ENCODE results near the gene CCNJL.

The CCNJL gene

GRCh38 chr5:160293386-160293785 lies 19.0 kb downstream of the CCNJL start:
- no peak for DNase-seq (ENCODE audit: low read depth in 1 of 2, low spot score in 1 of 2)

GRCh38 chr5:160291467-160291866 lies 20.9 kb downstream of the CCNJL start:
- DNase-seq (ENCODE audit: low read depth in 1 of 2, low spot score in 1 of 2): no peak

- DNase-seq (ENCODE audit: low read depth in 1 of 2, low spot score in 1 of 2): no peak
Measured at GRCh38 chr5:160290751-160291150, 21.6 kb downstream of the CCNJL start.

GRCh38 chr5:160289721-160290120 lies 22.6 kb downstream of the CCNJL start:
- no peak for DNase-seq (ENCODE audit: low read depth in 1 of 2, low spot score in 1 of 2)

- no peak for DNase-seq (ENCODE audit: low read depth in 1 of 2, low spot score in 1 of 2)
Measured at GRCh38 chr5:160289356-160289651, 23.1 kb downstream of the CCNJL start.

GRCh38 chr5:160287378-160288051 lies 24.8 kb downstream of the CCNJL start:
- DNase-seq (ENCODE audit: low read depth in 1 of 2, low spot score in 1 of 2): no peak

GRCh38 chr5:160286947-160287346 lies 25.4 kb downstream of the CCNJL start:
- DNase-seq (ENCODE audit: low read depth in 1 of 2, low spot score in 1 of 2): no peak

- DNase-seq (ENCODE audit: low read depth in 1 of 2, low spot score in 1 of 2): no peak
Measured at GRCh38 chr5:160285316-160285715, 27.0 kb downstream of the CCNJL start.

GRCh38 chr5:160284291-160284873 lies 28.0 kb downstream of the CCNJL start:
- no peak for DNase-seq (ENCODE audit: low read depth in 1 of 2, low spot score in 1 of 2)

- DNase-seq (ENCODE audit: low read depth in 1 of 2, low spot score in 1 of 2): no peak
Measured at GRCh38 chr5:160281275-160281674, 31.1 kb downstream of the CCNJL start.

- no peak for DNase-seq (ENCODE audit: low read depth in 1 of 2, low spot score in 1 of 2)
Measured at GRCh38 chr5:160280384-160281095, 31.8 kb downstream of the CCNJL start.

- DNase-seq (ENCODE audit: low read depth in 1 of 2, low spot score in 1 of 2): no peak
Measured at GRCh38 chr5:160278343-160278742, 34.0 kb downstream of the CCNJL start.

GRCh38 chr5:160274483-160274931 lies 37.9 kb downstream of the CCNJL start:
- no peak for DNase-seq (ENCODE audit: low read depth in 1 of 2, low spot score in 1 of 2)

GRCh38 chr5:160272889-160273288 lies 39.5 kb downstream of the CCNJL start:
- no peak for DNase-seq (ENCODE audit: low read depth in 1 of 2, low spot score in 1 of 2)

- no peak for DNase-seq (ENCODE audit: low read depth in 1 of 2, low spot score in 1 of 2)
Measured at GRCh38 chr5:160272264-160272663, 40.1 kb downstream of the CCNJL start.

- DNase-seq (ENCODE audit: low read depth in 1 of 2, low spot score in 1 of 2): no peak
Measured at GRCh38 chr5:160271836-160272235, 40.5 kb downstream of the CCNJL start.

- no peak for DNase-seq (ENCODE audit: low read depth in 1 of 2, low spot score in 1 of 2)
Measured at GRCh38 chr5:160271396-160271795, 41.0 kb downstream of the CCNJL start.

- no peak for DNase-seq (ENCODE audit: low read depth in 1 of 2, low spot score in 1 of 2)
Measured at GRCh38 chr5:160270704-160271103, 41.7 kb downstream of the CCNJL start.

GRCh38 chr5:160269017-160269416 lies 43.3 kb downstream of the CCNJL start:
- DNase-seq (ENCODE audit: low read depth in 1 of 2, low spot score in 1 of 2): no peak

GRCh38 chr5:160268121-160268520 lies 44.2 kb downstream of the CCNJL start:
- no peak for DNase-seq (ENCODE audit: low read depth in 1 of 2, low spot score in 1 of 2)

GRCh38 chr5:160266752-160267345 lies 45.5 kb downstream of the CCNJL start:
- DNase-seq (ENCODE audit: low read depth in 1 of 2, low spot score in 1 of 2): no peak

- no peak for DNase-seq (ENCODE audit: low read depth in 1 of 2, low spot score in 1 of 2)
Measured at GRCh38 chr5:160266044-160266443, 46.3 kb downstream of the CCNJL start.

All from activated T-helper 1 cell treated with anti-CD3 and anti-CD28 coated beads, Interleukin-2, amount 50 U/mL, for 16 hours (primary cell).